ENCODE data around the gene C9orf78. TPM values are rescaled to one million over a fixed set of nuclear protein-coding genes. Genes with fewer than 3 reads are reported as not detected.

The C9orf78 gene
- total RNA-seq, 1 donor from 2014 or later: 49.1 TPM

DNA sequence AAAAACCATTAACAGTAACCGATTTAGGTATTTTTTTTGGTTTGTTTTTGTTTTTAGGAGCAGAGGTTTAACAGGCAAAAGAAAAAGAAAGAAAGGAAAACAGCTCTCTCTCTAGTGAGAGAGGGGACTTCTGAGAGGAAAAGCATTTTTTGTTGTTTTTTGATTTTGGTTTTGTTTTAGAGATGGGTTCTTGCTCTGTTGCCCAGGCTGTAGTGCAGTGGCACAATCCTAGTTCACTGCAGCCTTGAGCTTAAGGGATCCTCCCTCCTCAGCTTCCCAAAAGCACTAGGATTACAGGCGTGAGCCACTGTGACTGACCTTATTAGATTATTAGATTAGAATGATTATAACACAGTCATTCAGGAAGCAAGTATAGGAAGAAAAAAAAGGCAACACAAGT, 10.3 kb upstream of the C9orf78 start:
- DNase-seq (ENCODE audit: low spot score): no peak

DNA sequence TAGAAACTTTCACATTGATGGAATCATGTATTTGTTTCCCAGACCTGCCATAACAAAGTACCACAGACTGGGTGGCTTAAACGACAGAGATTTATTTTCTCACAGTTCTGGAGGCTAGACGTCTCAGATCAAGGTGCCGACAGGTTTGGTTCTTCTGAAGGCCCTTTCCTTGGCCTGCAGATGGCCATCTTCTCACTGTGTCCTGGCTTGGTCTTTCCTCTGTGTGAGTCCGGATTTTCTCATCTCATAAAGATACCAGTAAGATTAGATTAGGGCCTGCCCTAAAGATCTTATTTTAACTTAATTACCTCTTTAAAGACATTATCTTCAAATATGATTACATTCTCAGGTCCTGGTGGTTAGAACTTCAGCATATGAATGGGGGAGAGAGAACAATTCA, 6.0 kb upstream of the C9orf78 start:
- DNase-seq (ENCODE audit: low spot score): no peak

DNA sequence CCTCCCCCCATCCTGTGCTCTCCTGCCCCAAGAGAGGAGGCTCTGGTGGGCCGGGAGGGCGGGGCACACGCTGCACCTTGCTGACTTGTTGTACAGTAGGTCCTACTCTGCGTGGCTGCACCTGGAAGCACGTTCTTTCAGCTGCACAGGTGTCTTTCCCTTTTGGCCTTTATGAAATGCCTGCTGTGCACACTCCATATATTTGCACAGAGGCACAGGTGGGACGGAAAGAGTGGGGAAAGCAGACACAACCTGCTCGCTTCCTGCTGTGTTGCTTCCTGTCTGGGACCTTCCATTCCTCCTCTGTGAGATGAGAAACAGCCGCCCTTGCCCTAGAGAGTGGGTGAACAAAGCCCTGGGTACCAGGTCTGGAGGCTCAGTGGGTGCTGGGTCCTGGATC, 5.0 kb upstream of the C9orf78 start:
- no peak for DNase-seq (ENCODE audit: low spot score)

DNA sequence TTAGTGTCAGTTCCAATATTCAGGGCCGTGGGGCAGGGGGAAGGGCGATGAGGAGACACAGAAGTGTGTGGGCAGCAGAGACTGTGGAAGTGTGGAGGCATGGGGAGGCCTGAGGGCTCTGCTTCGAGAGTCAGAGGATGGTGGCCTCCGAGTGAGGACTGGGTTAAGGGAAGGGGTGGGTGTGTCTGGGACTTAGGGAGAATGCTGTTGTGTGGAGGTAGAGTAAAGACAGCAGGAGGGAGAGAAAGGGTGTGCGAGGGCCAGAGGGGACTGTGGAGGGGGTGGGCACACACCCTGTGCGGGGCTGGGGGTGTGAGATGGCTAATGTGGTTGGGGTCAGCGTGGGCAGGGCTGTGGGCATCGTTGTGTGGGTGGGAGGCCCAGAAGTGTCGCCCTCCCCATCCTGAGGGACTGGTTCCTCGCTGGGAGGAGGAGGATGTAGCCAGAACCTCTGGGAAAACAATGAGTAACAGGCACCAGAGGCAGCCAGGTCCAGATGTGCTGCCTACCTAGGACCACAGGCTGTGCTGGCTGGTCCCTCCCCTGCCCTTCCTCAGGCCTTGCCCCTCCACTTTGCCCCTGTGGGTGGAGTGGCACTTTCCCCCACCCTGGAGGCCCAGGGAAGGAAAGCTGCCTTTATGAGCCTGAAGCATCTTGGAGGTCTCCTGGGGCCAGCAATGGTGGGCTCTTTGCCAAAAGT, 4.4 kb upstream of the C9orf78 start:
- no peak for DNase-seq (ENCODE audit: low spot score)

GRCh38 chr9:129838707-129839259, 3.7 kb upstream of the C9orf78 start:
- DNase-seq (ENCODE audit: low spot score): peak; percentile 27

DNA sequence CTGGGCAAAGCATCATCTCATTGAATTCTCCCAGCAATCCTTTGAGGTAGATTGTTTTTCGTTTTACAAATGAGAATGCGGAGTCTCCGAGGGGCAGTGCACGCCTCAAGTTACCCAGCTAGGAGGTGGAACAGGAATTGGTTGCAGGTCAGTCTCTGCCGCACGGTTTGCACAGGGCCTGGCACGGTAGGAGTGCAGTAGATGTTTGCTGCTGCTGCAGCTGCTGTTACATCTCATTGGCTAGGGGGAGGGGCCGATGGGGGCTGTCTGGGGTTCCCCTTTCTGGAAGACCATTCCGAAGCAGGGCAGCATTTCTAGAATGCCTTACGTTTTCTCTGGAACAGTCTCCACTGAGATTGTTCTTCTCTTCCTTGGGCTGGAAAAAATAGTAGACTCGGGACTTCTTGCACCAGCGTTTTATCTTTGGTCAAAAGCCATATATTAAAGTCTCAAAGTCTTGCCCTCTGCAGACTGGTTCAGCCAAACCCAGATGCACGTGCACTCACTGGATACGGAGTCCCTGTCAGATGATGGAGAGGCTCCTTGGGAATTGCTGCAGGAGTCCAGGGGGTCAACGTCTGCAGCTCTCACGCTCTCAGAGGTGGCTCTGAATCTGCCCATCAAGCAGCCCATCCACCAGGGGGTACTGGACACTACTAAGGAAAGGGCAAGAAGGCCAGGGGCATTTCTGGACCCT, 1.4 kb upstream of the C9orf78 start:
- DNase-seq (ENCODE audit: low spot score): no peak

DNA sequence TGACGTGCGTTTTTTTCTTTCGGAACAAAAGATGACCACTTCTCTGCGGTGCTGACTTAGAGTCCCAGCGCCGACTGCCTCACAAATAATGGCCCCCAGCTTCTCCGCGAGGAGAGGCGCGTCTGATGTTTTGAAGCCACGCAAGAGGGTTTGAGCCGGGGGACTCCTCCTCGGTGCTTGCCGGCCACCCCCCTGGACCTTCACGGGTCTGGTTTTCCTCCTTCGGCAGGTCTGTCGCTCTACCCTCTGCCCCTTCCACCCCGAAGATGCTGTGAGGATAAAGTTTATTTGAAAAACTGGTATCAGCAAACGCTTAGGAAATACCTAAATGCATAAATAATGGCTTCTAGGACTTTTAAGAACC, 767 bp upstream of the C9orf78 start:
- DNase-seq (ENCODE audit: low spot score): peak; percentile 45

GRCh38 chr9:129834489-129835127, 467 bp downstream of the C9orf78 start:
- no peak for DNase-seq (ENCODE audit: low spot score)

DNA sequence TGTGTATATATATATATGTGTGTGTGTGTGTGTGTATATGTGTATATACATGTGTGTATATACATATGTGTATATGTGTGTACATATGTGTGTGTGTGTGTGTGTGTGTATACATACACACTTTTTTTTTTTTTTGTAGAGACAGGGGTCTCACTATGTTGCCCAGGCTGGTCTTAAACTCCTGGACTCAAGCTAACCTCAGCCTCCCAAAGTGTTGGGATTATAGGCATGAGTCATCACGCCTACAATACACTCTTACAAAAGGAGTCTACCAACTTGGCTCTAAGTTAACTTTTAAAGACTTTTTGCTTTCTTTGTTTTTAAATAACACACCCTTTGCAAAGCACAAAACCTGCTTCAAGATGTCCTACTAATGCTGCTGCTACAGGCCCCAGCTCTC, 2.1 kb downstream of the C9orf78 start:
- no peak for DNase-seq (ENCODE audit: low spot score)

DNA sequence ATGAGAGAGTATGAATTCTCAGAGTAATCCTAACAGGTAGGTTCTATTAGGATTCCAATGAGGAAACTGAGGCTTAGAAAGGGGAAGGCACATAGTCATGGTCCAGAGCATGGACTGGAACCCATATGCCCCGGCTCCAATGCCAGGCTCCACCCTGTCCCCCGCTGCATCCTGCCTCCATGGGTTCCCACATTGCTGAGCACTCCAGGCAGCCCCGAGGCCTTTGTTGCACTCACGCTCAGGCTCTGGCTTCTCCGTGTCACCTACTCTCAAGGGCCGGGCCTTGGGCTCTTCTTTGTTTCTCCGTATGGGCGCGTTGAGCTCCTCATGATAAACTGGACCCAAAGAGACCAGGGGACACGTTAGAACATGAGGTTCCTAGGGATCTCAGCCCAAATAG, 6.1 kb downstream of the C9orf78 start:
- DNase-seq (ENCODE audit: low spot score): no peak

DNA sequence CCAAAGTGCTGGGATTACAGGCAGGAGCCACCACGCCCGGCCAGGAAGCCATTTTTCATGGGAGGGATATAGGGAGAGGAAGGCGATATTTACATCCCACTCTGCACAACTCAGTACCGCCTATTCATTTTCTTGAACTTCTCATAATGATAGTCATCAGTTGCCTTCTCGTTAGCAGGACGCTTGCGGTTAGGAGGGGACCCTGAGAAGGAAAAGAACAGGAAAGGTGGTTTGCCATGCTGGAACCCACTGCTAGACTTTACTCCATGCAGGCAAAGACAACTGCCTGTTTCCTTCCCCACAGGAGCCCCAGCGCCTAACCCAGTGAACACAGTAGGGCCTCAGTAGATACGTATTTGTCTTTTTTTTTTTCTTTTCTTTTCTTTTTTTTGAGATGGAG, 7.0 kb downstream of the C9orf78 start:
- DNase-seq (ENCODE audit: low spot score): no peak

GRCh38 chr9:129826759-129827158, 8.3 kb downstream of the C9orf78 start:
- no peak for DNase-seq (ENCODE audit: low spot score)

GRCh38 chr9:129826344-129826743, 8.7 kb downstream of the C9orf78 start:
- DNase-seq (ENCODE audit: low spot score): no peak

DNA sequence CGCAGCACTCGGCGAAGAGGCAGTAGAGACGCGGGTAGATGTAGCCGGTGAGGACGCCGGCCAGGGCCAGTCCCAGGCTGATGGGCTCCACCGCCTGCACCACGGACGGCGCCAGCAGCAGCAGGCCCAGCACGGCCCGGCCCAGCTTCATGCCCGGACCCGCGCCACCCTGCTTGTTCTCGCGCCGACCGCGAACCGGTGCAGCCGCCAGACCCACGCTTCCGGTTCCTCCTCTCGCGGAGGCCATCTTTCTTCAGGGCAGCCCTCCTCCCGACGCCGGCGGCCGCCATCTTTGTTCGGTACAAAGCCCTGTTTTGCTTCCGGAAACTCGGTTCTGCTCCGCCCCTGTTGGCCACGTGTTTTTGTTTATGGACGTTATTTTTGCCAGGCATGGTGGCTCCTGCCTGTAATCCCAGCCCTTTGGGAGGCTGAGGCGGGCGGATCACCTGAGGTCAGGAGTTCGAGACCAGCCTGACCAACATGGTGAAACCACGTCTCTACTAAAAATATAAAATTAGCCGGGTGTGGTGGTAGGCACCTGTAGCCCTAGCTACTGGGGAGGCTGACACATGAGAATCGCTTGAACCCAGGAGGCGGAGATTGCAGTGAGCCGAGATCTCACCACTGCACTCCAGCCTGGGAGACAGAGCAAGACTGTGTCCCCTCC, 11.0 kb downstream of the C9orf78 start, which contains the start of gene TOR1A:
Gene TOR1A (minus strand): TSS at position 202 of the 667 bp plus-strand sequence. CDS start 51 bp downstream, at position 151.
- peak; percentile 95 for DNase-seq (ENCODE audit: low spot score)

GRCh38 chr9:129823542-129823934, 11.5 kb downstream of the C9orf78 start:
- DNase-seq (ENCODE audit: low spot score): no peak

DNA sequence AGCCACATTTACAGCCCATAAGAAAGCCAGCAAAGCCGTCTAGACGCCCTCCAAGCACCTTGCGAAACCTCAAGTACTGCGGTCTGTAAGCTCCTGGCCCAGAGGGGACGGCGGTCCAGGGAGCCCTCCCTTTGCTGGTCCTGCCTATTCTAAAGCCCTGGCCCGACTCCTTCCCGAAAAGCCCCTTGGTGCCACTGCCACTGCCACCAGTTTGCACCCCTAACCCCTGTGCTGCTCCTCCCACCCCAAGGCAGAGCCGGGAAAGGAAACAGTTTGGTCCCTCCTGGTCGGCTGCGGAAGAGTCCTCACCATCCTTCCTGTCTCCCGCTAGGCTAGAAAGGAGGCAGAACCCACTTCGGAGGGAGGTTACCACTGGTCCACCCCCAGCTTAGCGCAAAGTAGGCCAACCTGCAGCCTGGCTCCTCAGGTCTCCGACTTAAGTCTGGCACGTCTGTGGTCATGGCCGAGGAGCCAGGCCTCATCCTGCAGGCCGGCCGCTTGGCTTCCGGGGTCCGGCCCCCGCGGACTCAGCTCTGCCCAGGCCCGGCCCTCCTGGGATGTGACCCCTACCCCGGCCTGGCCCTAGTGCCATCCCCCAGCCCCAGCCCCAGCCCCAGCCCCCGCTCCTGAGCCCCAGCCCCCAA, 12.1 kb downstream of the C9orf78 start:
- peak; percentile 20 for DNase-seq (ENCODE audit: low spot score)

- no peak for DNase-seq (ENCODE audit: low spot score)
These were observed 18.3 kb downstream of the C9orf78 start for GRCh38 chr9:129816501-129817435.

DNA sequence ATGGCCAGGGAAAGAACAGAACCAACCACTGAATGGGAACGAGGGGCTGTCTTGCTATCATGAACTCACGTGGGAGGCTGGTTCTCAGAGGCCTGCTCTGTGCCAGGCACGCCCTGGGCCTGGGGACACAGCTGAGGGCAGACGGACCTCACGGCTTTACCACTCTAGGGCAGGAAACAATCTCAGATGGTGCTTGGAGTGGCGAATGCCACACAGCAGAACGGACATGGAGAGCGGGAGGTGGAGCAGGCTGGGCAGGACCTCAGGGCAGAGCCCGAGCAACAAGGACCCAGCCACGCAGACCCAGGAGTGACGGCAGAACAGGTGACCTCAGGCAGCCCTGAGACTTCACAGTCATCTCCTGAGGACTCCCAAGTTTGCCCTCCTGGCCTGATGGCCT, 19.8 kb downstream of the C9orf78 start:
- no peak for DNase-seq (ENCODE audit: low spot score)

GRCh38 chr9:129814432-129815223, 20.4 kb downstream of the C9orf78 start:
- no peak for DNase-seq (ENCODE audit: low spot score)

DNA sequence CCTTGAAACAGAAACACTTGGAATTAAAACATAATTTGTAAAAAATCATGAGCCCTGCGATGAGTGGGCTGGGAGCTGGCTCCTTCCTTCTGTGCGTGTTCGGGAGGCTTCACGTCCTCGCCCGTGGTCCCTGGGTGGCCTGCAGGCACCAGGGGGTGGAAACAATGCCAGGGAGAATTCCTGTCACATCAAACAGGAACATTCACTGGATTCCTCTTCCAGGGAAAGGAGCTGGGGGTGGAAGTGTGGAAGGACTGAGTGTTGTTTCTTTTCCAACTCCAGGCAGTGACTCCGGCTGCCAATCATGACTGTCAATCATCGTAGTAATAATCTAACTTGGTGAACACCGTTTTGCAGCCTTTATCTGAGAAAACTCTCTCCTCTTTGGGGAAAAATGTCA, 21.4 kb downstream of the C9orf78 start:
- DNase-seq (ENCODE audit: low spot score): no peak

All from umbilical cord (tissue), 2 donors.